ENCODE results near the gene COL10A1.
"Not testable (repeated sequence)": the region's sequence is repeated elsewhere in the genome, so short reads cannot be mapped to it uniquely, and the experiment has no call there.

The COL10A1 gene

GRCh38 chr6:116102873-116103272, 23.1 kb downstream of the COL10A1 start:
- TF ChIP-seq, protein P1, sequence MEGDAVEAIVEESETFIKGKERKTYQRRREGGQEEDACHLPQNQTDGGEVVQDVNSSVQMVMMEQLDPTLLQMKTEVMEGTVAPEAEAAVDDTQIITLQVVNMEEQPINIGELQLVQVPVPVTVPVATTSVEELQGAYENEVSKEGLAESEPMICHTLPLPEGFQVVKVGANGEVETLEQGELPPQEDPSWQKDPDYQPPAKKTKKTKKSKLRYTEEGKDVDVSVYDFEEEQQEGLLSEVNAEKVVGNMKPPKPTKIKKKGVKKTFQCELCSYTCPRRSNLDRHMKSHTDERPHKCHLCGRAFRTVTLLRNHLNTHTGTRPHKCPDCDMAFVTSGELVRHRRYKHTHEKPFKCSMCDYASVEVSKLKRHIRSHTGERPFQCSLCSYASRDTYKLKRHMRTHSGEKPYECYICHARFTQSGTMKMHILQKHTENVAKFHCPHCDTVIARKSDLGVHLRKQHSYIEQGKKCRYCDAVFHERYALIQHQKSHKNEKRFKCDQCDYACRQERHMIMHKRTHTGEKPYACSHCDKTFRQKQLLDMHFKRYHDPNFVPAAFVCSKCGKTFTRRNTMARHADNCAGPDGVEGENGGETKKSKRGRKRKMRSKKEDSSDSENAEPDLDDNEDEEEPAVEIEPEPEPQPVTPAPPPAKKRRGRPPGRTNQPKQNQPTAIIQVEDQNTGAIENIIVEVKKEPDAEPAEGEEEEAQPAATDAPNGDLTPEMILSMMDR (IDR thresholded peaks at IDR 0.05; ENCODE audit: low read depth, low read length, missing control alignments) = no peak
- DNase-seq (ENCODE audit: low read depth) = no peak
- no peak overlapping the region for H3K4me3 ChIP-seq (ENCODE audit: low read depth, low read length)
- in situ Hi-C loops (cut with HindIII; ENCODE audit: low sequenced_read_pairs) = no loop called here

DNA sequence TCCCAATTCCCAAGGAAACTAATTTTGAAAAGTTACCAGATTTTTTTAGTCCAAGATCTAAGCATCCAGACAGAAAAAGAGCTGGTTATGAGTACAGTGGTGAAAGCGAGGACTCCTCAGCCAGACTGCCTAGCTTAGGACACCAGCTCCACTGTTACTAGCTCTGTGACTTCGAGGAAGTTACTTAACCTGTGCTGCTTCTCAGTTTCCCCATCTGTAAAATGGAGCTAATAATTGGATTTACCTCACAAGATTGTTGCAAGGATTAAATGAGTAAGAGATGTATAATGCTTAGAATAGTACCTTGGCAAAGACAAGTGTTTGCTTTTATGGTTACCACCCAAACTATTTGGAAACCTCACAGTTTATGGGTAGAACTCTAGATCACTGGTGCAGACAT, 24.1 kb downstream of the COL10A1 start:
- in situ Hi-C loops (cut with HindIII; ENCODE audit: low sequenced_read_pairs) = no loop called here
- peak overlapping the region; percentile 74 for H3K4me3 ChIP-seq (ENCODE audit: low read depth, low read length)
- DNase-seq (ENCODE audit: low read depth) = no peak
- TF ChIP-seq, protein P1 (IDR thresholded peaks at IDR 0.05; ENCODE audit: low read depth, low read length, missing control alignments) = no peak

DNA sequence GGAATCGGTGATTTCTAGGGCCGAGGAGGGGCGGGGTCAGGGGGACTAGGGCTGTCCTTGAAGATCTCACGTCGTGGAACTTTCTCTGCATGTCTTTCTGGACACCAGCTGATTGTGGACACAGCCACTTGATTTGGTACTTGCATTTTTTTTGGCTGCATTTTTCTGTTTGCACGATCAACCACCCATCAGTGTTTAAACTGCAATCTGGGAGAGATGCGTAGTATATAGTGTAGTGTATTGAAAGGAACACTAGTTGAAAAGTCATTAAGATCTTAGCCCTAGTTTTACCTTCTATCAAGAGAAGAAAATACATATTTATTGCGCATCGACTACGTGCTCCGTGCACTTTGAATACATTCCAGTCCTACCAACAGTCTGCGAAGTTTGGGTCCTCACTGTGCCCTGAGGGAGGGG, 24.6 kb downstream of the COL10A1 start:
- DNase-seq (ENCODE audit: low read depth) = no peak

GRCh38 chr6:116100419-116101301, 25.3 kb downstream of the COL10A1 start, which contains the start of gene NT5DC1:
Gene NT5DC1, plus strand, starts transcription at chr6:116100853. Its CDS starts 78 bp downstream, at chr6:116100931.
- TF ChIP-seq, protein P1 (IDR thresholded peaks at IDR 0.05; ENCODE audit: low read depth, low read length, missing control alignments) = peak; percentile 36
- in situ Hi-C loops (cut with HindIII; ENCODE audit: low sequenced_read_pairs) = no loop called here

More for the DNA sequence above, 24.6 kb downstream of the COL10A1 start:
- TF ChIP-seq, protein P1 (IDR thresholded peaks at IDR 0.05; ENCODE audit: low read depth, low read length, missing control alignments) = no peak
- in situ Hi-C loops (cut with HindIII; ENCODE audit: low sequenced_read_pairs) = no loop called here
- H3K4me3 ChIP-seq (ENCODE audit: low read depth, low read length) = peak overlapping the region; percentile 74

DNA sequence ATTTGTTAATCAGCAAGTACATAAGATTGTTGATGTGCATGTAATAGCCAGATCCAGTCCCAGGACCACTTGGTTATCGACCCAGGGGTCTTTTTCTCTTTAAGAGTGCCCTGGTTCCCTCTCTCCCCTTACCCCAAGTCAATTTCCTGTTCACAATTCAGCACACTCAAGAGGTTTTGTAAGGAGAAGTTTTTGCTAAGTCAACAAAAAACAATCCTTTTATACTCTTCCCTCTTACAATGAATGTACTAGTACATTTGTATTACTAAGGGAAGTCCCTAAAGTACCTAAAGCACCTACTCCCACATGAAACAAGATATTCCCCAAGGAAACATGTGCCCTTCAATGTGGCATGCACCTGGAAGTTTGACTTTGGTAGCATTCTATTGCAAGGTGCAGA, 26.9 kb downstream of the COL10A1 start:
- DNase-seq (ENCODE audit: low read depth) = no peak
- TF ChIP-seq, protein P1 (IDR thresholded peaks at IDR 0.05; ENCODE audit: low read depth, low read length, missing control alignments) = no peak
- no peak overlapping the region for H3K4me3 ChIP-seq (ENCODE audit: low read depth, low read length)
- in situ Hi-C loops (cut with HindIII; ENCODE audit: low sequenced_read_pairs) = no loop called here

More at GRCh38 chr6:116100419-116101301, 25.3 kb downstream of the COL10A1 start, which contains the start of gene NT5DC1:
- no peak for DNase-seq (ENCODE audit: low read depth)
- peak within 1 kb of the TSS; percentile 74 for H3K4me3 ChIP-seq (ENCODE audit: low read depth, low read length)

GRCh38 chr6:116096979-116097816, 28.7 kb downstream of the COL10A1 start:
- no peak overlapping the region for H3K4me3 ChIP-seq (ENCODE audit: low read depth, low read length)
- TF ChIP-seq, protein P1 (IDR thresholded peaks at IDR 0.05; ENCODE audit: low read depth, low read length, missing control alignments) = peak; percentile 28
- in situ Hi-C loops (cut with HindIII; ENCODE audit: low sequenced_read_pairs) = no loop called here
- no peak for DNase-seq (ENCODE audit: low read depth)

DNA sequence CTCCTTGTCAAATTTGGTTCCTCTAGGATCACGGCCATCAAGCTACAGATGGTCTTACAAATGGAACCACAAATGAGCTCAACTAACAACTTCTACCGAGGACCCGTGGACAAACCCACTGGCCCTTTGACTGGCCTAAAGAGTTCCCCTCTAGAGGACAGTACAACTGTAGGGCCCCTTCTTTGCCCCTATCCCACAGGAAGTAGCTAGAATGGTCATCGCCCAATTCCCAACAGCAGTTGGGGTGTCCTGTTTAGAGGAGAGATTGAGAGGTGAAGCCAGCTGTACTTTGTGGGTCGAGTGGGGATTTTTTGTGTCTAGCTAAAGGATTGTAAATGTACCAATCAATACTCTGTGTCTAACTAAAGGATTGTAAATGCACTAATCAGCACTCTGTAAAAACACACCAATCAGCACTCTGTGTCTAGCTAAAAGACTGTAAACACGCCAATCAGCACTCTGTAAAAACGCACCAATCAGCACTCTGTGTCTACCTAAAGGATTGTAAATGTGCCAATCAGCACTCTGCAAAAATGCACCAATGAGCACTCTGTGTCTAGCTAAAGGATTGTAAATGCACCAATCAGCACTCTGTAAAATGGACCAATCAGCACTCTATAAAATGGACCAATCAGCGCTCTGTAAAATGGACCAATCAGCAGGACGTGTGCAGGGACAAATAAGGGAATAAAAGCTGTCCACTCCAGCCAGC, 29.7 kb downstream of the COL10A1 start:
- in situ Hi-C loops (cut with HindIII; ENCODE audit: low sequenced_read_pairs); H3K4me3 ChIP-seq (ENCODE audit: low read depth, low read length); DNase-seq (ENCODE audit: low read depth): not testable (repeated sequence)

Measured in astrocyte of the cerebellum (primary cell).